Hindlimb muscle (tissue), 1 donor: Measurements from ENCODE around the gene OTOA. TPM values are rescaled to one million over a fixed set of nuclear protein-coding genes. Genes with fewer than 3 reads are reported as not detected.
"Not testable (repeated sequence)": the region's sequence is repeated elsewhere in the genome, so short reads cannot be mapped to it uniquely, and the experiment has no call there.

Source experiments
- DNase-seq: peaks from one replicate; pipeline ENCODE4 v3.0.0-alpha.2; 2013
- polyA plus RNA-seq: library from polyadenylated mRNA; unstranded; fragments of 120-200 nt; gene quantifications from one replicate; pipeline ENCODE4 v1.2.1, GENCODE V29; 2013; ENCODE audit not compliant: insufficient read length

The OTOA gene
- polyA plus RNA-seq, 1 donor = 0.19 TPM

DNA sequence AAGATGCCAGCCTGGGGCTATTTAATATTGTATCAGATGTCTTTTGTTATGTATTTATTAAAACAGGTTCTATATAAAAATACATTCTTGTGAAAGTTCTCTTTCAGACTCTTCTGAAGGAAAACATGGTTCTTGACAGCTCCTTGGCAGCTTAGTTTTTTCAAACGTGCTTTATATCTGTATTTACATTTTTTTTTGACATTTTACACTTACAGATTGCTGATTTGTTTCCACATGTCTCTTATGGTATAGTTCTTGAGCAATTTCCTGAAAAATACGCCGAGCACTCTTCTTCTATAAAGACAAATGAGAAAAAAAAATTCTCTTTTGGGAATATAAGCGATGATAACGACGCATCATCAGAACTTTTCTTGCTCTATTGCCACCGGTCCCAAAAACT, 20.9 kb upstream of the OTOA start:
- no peak for DNase-seq

- no peak for DNase-seq
These were observed 20.0 kb upstream of the OTOA start for GRCh38 chr16:21643785-21644184.

- DNase-seq = no peak
These were observed 19.1 kb upstream of the OTOA start for GRCh38 chr16:21644674-21645073.

DNA sequence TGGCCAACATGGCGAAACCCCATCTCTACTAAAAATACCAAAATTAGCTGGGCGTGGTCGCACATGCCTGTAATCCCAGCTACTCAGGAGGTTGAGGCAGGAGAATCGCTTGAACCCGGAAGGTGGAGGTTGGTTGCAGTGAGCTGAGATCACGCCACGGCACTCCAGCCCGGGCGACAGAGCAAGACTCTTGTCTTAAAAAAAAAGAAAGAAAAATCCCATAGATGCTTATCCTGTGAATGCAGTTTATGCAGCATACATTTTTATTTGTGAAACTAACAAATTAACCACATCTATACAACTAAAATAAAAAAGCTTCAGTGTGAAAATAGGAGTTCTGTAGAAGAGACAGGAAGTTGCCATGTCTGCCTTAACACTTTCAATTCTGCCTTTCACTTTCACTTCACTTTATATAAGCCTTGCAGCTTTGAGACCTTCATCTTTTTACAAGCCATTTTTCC, 18.5 kb upstream of the OTOA start:
- DNase-seq = no peak

DNA sequence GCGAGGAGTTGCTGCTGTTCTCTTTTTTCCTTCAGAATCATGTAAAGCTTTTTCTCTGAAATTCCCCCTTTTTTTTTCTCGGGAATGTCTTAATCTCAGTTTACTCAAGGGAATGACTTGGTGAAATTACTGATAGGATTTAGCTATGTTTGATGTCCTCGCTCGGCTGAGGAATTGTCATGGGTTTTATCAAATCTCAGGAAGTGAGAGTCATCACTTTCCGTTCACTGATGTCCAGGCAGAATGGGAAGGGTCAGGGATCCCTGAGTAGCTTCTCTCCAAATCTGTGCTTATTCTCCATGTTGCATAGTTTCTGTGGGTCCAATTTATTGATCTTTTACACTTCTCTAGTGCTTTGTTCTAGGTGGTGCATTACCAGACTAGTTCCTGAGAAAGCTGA, 17.7 kb upstream of the OTOA start:
- DNase-seq = no peak

- no peak for DNase-seq
These were observed 16.8 kb upstream of the OTOA start for GRCh38 chr16:21646721-21647561.

DNA sequence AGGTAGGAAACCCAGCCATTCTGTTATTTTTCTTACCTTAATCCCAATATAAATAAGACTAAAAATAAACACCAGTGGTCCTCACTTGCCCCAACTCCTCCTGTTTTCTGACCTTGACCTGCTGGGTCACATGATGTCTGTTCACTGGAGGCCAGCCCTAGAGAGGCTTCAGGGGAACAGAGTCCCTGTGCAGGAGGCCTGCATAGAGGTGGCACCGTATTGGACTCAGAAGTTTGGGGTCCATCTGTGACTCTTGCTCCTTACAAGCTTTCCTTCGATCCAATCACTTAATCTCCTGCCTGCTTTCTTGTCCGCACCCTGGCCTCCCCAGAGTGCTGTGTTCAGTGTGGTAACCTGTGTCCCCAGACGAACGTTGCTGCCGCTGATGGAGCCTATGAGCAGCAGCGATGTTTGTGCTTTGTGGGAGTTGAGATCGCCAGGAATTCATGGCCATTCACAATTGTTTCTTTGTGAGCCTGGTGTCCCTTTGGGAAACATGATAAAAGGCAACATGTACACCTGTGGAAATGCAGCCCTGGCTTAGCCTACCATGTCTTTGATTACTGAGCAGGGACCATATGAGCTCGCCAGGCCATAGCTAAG, 16.1 kb upstream of the OTOA start:
- DNase-seq = no peak

GRCh38 chr16:21649826-21650406, 13.9 kb upstream of the OTOA start:
- DNase-seq = not testable (repeated sequence)

DNA sequence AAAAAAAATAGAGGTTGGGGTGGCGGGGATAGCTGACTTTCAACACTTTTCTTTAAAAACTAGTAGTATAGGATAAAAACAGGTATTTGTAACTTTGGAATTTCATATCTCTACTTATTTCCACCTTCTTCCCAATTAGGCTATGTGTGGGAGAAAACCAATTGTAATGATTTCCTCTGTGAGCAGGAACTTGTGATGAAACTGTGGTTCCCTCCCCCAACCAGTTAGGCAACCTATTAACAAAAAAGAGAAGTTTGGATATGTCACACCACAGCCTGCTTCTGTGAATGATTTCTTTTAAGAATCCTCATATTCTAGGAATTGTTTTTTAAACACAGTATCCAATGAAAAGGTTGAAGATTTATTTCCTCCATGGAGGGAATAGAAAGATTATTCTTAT, 13.2 kb upstream of the OTOA start:
- DNase-seq = no peak

GRCh38 chr16:21651515-21651914, 12.3 kb upstream of the OTOA start:
- DNase-seq = no peak

GRCh38 chr16:21652453-21652852, 11.3 kb upstream of the OTOA start, which contains the start of gene IGSF6:
TSS of gene IGSF6 (minus strand) at chr16:21652608. CDS start at chr16:21652598, 10 bp downstream.
- DNase-seq = no peak

DNA sequence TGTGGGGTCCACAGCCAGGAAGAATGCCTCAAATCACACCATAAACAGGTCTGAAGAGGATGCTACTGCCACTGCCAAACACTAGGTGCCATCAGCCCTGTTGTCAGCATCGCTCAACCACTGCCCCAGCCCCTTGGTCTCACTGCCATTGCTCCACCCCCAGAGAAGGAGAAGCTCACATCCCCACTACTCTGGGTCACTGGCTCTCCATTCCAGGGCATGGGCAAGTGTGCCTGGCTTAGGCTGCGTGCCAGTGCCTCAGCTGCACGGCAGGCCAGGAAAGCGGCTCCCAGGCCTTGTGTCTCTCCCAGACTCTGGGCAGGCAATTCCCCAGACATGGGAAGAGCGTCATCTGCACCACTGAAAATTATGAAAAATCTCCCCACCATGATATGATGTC, 10.2 kb upstream of the OTOA start:
- no peak for DNase-seq

DNA sequence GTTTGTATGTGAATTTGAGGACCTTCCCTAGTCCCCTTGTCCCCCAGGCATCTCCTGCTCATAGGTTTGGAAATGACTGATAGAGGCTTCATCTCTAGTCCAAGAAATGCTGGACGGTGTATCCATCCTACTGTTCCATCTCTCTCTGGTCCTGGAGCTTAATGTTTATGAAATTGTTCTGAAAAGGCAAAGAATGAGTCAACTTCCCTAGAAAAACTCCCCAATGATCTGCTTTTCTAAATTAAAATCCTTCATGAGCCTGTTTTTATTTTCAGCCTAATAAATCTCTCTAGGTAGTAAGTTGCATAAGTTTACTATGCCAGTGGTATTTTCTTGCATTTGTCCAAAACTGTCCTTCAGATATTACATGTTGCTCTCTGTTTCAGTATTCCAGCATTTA, 9.3 kb upstream of the OTOA start:
- DNase-seq = no peak

DNA sequence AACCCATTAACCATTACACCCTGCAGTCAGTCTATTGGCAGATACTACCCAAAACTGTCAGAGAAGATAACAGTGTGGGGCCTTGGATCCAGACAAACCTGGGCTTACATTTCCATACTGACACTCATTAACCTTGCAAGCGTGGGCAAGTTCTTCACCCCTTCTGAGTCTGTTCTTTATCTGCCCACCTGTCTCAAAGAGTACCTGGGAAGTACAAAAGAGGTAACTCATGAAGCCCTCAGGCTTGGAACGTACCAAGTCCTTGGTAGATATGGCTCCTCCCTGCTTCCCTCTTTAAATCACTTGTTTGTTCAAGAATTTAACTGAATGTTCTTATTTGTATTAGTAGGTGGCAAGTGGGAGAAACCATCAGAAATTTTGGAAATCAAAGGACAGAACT, 8.9 kb upstream of the OTOA start:
- DNase-seq = no peak

GRCh38 chr16:21656795-21657768, 6.7 kb upstream of the OTOA start:
- no peak for DNase-seq

DNA sequence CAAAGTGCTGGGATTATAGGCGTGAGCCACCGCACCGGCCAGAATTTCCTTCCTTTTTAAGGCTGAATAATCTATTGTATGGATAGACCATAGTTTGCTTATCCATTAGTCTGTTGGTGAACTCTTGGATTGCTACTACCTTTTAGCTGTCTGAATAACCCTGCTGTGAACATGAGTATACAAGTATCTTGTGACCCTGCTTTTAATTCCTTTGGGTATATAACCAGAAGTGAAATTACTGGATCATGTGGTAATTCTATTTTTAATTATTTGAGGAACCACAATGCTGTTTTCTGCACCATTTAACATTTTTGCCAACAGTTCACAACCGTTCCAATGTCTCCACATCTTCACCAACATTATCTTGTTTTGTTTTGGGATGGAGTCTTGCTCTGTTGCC, 4.6 kb upstream of the OTOA start:
- no peak for DNase-seq

GRCh38 chr16:21664801-21665492, 1.2 kb downstream of the OTOA start:
- DNase-seq = no peak

DNA sequence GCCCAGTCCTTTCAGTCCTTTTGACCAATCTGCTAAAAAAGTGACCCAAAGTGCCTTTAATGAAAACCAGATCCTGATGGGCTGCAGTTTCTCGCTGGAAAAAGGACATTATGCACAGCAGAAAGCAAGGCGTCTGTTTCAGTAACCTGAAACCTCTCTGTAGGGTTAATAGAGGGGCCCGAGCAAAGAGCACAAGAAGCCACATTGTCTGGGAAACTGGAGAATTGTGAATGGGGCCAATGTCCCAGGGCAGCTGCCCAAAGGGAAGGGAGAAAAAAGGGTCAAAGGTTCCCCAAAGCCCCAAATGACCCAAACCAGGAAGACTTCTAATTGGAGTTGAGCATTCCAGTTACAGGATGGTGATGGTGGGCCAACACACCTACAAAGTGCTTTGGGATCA, 3.0 kb downstream of the OTOA start:
- DNase-seq = no peak

- no peak for DNase-seq
These were observed 3.8 kb downstream of the OTOA start for GRCh38 chr16:21667575-21667974.

- DNase-seq = no peak
These were observed 9.7 kb downstream of the OTOA start for GRCh38 chr16:21673469-21673868.

DNA sequence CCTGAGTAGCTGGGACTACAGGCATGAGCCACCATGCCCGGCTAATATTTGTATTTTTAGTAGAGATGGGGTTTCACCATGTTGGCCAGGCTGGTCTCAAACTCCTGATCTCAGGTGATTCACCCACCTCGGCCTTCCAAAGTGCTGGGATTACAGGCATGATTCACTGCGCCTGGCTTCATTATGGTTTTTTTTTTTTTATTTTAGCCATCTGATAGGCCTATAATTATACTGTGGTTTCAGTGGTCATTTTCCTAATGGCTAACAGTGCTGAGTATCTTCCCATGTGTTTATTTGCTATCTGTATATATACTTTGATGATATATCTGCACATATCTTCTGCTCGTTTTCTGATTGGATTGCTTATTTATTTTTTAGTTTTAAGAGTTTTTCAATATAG, 10.7 kb downstream of the OTOA start:
- not testable (repeated sequence) for DNase-seq

- DNase-seq = not testable (repeated sequence)
These were observed 16.9 kb downstream of the OTOA start for GRCh38 chr16:21680714-21681113.
